HG03066 (cell line): Measurements from ENCODE around the gene ELP4.

Experiments
- ATAC-seq: cut with Tn5 transposase; IDR thresholded peaks from one replicate; pipeline ENCODE4 v1.9.1; 2021; ENCODE audit warnings: low read depth; ENCODE audit not compliant: unreplicated experiment

ELP4 gene

GRCh38 chr11:31807799-31808667, 298.5 kb downstream of the ELP4 start:
- no peak for ATAC-seq

- ATAC-seq: no peak
These were observed 299.4 kb downstream of the ELP4 start for GRCh38 chr11:31808721-31809540.

GRCh38 chr11:31809541-31809856, 299.9 kb downstream of the ELP4 start:
- no peak for ATAC-seq

GRCh38 chr11:31809857-31810778, 300.6 kb downstream of the ELP4 start:
- ATAC-seq: no peak

GRCh38 chr11:31810779-31811647, 301.4 kb downstream of the ELP4 start, which contains the start of gene PAX6:
Gene PAX6 (minus strand): TSS chr11:31811322. CDS start chr11:31806411, 4,911 bp downstream.
- ATAC-seq: peak; percentile 50

DNA sequence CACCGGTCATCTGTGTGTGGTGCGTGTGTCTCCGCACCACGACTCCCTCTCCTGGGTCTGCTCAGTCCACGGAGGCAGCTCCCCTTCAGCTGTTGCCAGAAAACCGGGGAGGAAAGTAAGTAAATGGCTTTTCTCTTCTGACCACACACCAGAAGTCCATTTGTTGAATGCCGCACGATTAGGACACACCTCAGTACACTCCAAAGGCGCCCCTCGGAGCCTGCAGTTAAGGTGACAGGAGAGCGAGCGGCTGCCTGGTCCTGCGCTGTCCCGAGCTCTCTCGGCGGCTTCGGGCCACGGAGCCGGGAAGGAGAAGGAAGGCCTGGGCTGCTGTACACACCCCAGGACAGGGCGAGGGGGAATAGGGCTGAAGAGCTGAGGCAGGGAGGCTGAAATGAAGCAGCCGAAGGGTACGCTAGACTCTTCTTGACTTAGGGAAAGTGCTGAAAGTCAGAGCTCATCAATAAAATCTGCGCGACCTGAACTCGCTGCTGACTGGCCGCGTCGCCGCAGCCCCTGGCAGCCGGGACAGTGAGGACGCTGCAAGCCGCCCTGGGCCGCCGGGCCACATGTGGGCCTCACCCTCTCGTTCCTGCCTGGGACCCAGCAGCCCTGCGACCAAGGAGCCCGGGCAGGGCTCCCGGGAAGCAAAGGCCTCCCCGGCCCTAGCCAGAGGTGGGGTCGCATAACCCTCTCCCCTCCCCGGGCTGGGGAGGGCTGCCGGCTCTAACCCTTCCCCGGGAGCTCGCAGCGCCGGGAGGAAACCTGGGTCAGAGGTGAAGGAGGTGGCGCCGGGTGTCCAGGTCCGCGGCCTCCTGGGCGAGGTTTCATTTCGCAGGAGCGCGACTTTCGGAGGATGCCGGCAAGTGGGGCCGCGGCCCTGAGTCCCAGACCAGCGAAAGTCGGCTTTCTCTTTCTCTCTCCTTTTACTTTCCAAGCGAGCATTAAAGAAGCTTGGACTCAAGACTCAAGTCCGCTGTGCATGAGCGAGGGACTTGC, 303.1 kb downstream of the ELP4 start:
- ATAC-seq: no peak

DNA sequence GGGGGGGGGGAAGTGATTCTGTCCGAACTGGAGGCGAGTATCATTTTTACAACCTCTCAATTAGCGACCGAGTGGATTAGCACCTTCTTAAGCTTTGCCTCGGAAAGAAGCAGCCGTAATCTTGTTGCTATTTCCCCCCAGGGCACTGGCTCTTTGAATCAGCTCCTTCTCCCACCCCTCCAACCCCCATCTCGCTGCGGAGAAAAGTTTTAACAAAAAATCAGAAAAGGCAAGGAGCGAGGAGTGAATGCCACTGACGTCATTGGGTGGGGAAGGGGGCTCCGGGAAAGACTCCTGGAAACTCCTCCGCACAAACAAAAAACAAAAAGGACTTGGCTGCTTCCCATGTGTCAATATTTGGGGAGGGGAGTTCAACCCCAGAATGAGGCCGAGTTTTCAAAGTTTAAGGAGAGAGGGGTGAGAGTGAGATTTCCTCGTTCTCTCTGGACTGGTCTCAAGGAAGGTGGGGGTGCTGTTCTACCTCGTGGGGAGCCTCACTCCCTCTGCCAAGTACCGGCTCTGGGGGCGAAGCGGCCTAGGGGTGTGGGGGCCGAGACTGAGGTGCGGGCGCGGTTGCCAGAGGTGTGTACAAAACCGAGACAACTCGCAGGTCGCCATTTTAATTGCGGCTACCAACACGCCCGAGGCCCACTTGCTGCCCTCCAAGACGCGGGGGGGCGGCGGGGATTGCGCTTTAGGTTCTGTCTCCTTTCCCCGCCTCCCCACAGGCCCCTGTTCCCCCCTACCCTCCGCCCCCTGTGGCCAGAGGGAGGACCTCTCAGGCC, 304.0 kb downstream of the ELP4 start:
- no peak for ATAC-seq

- no peak for ATAC-seq
These were observed 304.8 kb downstream of the ELP4 start for GRCh38 chr11:31814176-31814868.

- no peak for ATAC-seq
These were observed 306.3 kb downstream of the ELP4 start for GRCh38 chr11:31815711-31816467.

- ATAC-seq: no peak
These were observed 307.0 kb downstream of the ELP4 start for GRCh38 chr11:31816468-31817053.

GRCh38 chr11:31817054-31817620, 307.6 kb downstream of the ELP4 start:
- no peak for ATAC-seq

- no peak for ATAC-seq
These were observed 308.3 kb downstream of the ELP4 start for GRCh38 chr11:31817621-31818424.

- no peak for ATAC-seq
These were observed 308.8 kb downstream of the ELP4 start for GRCh38 chr11:31818425-31818755.

DNA sequence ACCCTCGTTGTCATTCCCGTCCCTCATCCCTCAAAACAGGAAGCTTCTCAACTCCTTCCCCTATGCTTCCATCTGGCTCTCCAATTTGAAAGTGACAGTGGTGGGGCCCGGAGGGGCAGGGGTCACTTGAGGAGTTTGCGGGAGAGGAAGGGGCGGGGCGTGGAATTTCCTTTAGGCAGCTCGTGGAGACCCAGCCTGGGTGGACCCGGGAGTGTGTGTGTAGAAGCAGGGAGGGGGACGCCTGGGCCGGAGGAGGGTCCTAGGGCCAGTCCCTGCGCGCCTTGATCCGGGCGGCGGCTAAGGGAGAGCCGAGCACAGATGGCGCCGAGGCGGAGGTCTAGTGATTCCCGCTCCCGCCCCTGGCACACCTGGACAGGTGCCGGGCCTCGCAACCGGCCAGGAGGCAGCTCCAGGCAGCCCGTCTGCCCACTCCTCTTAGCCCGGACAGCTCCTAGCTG, 309.3 kb downstream of the ELP4 start:
- ATAC-seq: no peak
